ENCODE measurements around the gene RAB1B.

- TF ChIP-seq POLR2A (IDR thresholded peaks at IDR 0.05) (no peak), CTCF (IDR thresholded peaks at IDR 0.05) (no peak)
Measured at GRCh38 chr11:66237867-66238266, 30.6 kb upstream of the RAB1B start.

Data from uterus (tissue), 2 donors.